Upper lobe of left lung (tissue), 6 donors: Measurements from ENCODE around the gene ZFHX3. TPM values are rescaled to one million over a fixed set of nuclear protein-coding genes. Genes with fewer than 3 reads are reported as not detected.
A peak's percentile ranks its signal among the peaks of the same experiment; 100 is the strongest.

Experiments
- ATAC-seq, 2 donors: fragments of 200-7000 bp; cut with Tn5 transposase; one replicate each; pipeline ENCODE4 v1.9.1; 2022; ENCODE audit warnings: mild to moderate bottlenecking in 2 of 2, moderate library complexity in 2 of 2; ENCODE audit not compliant: low FRiP score in 2 of 2
- DNase-seq, 2 donors: peaks; one replicate each; pipeline ENCODE4 v3.0.0-alpha.2; 2019 to 2020
- H3K27ac ChIP-seq, 4 donors: fragments of 200-600 bp; sonication (generic); one replicate each; pipeline ENCODE4 v1.5.1; 2016 to 2019
- H3K27me3 ChIP-seq, 4 donors: fragments of 200-600 bp; sonication (generic); one replicate each; pipeline ENCODE4 v1.5.1; 2017 to 2019
- H3K36me3 ChIP-seq, 4 donors: fragments of 200-600 bp; sonication (generic); one replicate each; pipeline ENCODE4 v1.5.1; 2016 to 2019
- H3K4me1 ChIP-seq, 4 donors: fragments of 200-600 bp; sonication (generic); one replicate each; pipeline ENCODE4 v1.5.1; 2018 to 2019
- H3K4me3 ChIP-seq, 4 donors: fragments of 200-600 bp; sonication (generic); one replicate each; pipeline ENCODE4 v1.5.1; 2017 to 2019; ENCODE audit warnings: mild to moderate bottlenecking in 2 of 4, moderate library complexity in 1 of 4
- H3K9me3 ChIP-seq, 4 donors: fragments of 200-600 bp; sonication (generic); one replicate each; pipeline ENCODE4 v1.5.1; 2018 to 2019
- EP300 ChIP-seq, 4 donors: sonication (generic); formaldehyde crosslinking; IDR thresholded peaks; one replicate each; pipeline ENCODE4 v1.5.1; 2017; ENCODE audit warnings: antibody characterized with exemption in 4 of 4, control low read depth in 2 of 4
- POLR2A ChIP-seq, 4 donors: fragments of 450-650 bp; IDR thresholded peaks; one replicate each; pipeline ENCODE4 v1.5.1; 2016 to 2017; ENCODE audit warnings: antibody characterized with exemption in 4 of 4, mild to moderate bottlenecking in 2 of 4
- POLR2AphosphoS5 ChIP-seq, 2 donors: sonication (generic); formaldehyde crosslinking; IDR thresholded peaks; one replicate each; pipeline ENCODE4 v1.5.1; 2017; ENCODE audit warnings: antibody characterized with exemption in 2 of 2
- WGBS, 2 donors: methylation state at CpG; one replicate each; pipeline ENCODE4 v1.1.5; 2017 to 2018; 5-methylcytosine and 5-hydroxymethylcytosine counted together
- total RNA-seq, 6 donors: library from RNA; depleted of rRNA in 4 of 6; stranded (reverse); fragments of >200 nt in 4 of 6; gene quantifications; one replicate each; pipeline versions ENCODE4 v1.1.0 to v1.2.1, GENCODE V29; 2016 to 2021
- TF ChIP-seq, protein P1 (sequence below), 6 experiments: fragments of 450-650 bp in 4 of 6; fragments of 200-600 bp in 2 of 6; sonication (generic) in 2 of 6; IDR thresholded peaks; one replicate each; pipeline ENCODE4 v1.5.1; 2016 to 2019; ENCODE audit warnings: antibody characterized with exemption in 6 of 6
- donor health status: DM: no; HTN: no; CAD: no; lungs with moderate emphysema.
- donor health status: DM: no; HTN: yes; CAD: no; lungs with severe emphysema.

Gene ZFHX3
- total RNA-seq, 6 donors from 2014 or later: 22.4 to 40.3 (median 27.0) TPM

DNA sequence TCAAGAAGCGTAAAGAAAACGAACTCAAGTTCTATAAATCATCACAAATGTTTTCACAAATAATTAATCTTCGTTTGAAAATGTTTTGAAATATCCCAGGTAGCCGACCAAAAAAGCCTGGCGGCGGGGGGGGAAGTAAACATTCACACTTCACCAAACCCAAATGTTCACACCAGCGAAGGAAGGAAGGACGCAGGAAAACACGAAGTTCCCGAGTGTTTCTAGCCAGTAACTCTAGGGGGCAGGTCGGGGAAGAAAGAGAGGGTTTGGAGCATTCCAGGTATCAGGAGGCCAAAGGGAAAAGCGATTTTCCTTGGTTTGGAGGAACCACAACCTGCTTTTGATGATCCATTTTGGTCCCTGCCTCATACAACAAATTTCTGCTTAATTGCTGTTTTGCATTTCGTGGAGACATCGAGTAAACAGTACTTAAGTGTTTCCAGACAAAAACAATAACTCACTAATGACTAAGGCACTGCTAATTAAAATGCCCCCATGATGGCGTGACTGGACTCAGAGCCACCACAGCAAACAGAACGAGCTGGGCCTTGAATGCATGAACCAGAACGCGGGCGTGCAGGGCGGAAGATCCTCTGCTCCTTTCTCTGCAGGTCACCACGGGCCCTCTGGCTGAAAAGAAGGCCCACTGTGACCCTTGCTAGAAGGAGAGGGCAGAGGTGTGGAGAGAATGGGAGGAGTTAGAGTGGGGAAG lies 16.6 kb downstream of the ZFHX3 start:
- Histone ChIP-seq H3K9me3 (no peaks in the 10 kb centered on the region), H3K4me1 (peaks cover 23 to 58% (median 26%) of the 10 kb centered on the region in 4 donors), H3K27me3 (no peaks in the 10 kb centered on the region), H3K36me3 (no peaks in the 10 kb centered on the region), H3K27ac (peak overlapping the region in 1 of 4 donors; percentile 7), H3K4me3 (no peak overlapping the region)
- DNase-seq: no peak
- WGBS, 2 donors: 65 to 69% methylated on average over 21 of the region's 21 CpGs
- TF ChIP-seq POLR2A (IDR thresholded peaks at IDR 0.05): no peak
- TF ChIP-seq EP300 (IDR thresholded peaks at IDR 0.05): no peak
- TF ChIP-seq POLR2AphosphoS5 (IDR thresholded peaks at IDR 0.05): no peak
- TF ChIP-seq, protein P1, sequence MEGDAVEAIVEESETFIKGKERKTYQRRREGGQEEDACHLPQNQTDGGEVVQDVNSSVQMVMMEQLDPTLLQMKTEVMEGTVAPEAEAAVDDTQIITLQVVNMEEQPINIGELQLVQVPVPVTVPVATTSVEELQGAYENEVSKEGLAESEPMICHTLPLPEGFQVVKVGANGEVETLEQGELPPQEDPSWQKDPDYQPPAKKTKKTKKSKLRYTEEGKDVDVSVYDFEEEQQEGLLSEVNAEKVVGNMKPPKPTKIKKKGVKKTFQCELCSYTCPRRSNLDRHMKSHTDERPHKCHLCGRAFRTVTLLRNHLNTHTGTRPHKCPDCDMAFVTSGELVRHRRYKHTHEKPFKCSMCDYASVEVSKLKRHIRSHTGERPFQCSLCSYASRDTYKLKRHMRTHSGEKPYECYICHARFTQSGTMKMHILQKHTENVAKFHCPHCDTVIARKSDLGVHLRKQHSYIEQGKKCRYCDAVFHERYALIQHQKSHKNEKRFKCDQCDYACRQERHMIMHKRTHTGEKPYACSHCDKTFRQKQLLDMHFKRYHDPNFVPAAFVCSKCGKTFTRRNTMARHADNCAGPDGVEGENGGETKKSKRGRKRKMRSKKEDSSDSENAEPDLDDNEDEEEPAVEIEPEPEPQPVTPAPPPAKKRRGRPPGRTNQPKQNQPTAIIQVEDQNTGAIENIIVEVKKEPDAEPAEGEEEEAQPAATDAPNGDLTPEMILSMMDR (IDR thresholded peaks at IDR 0.05): no peak
- no peak for ATAC-seq

DNA sequence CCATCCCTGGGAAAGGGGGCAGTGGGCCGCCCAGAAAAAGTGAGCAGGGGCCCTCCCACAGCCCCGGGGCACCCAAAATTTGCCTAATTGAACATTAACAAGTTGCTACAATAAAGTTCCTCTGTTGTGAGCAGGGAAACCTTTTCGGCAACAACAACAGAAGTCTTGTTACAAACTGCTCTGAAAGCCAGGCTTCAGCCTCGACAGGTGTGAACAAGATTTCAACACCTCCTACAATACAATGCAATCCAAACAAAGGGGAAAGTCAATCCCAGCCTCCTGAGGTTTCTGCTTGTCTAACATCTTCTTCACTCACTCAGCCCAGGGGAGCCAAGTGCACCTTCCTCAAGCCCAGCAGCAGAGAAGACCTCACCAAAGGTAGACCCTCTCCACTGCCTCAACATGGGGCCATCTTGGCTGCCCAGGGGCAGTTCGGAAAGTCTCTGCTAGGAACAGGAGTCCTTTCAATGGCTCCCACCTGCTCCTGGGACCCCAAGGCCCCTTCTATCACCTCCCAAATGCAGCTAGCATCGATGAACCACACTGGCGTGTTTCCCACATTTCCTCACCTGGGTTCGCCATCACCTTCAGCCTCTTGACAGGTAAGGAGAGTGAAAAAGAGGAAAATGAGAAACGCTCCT lies 19.1 kb downstream of the ZFHX3 start:
- Histone ChIP-seq H3K4me1 (peaks cover 28 to 63% (median 36%) of the 10 kb centered on the region in 4 donors), H3K27me3 (no peaks in the 10 kb centered on the region), H3K36me3 (no peaks in the 10 kb centered on the region), H3K4me3 (no peak overlapping the region), H3K9me3 (no peaks in the 10 kb centered on the region), H3K27ac (peak overlapping the region in 1 of 4 donors; percentile 8)
- ATAC-seq (no peak), DNase-seq (no peak)
- TF ChIP-seq POLR2A (IDR thresholded peaks at IDR 0.05): no peak
- no peak for TF ChIP-seq POLR2AphosphoS5 (IDR thresholded peaks at IDR 0.05)
- TF ChIP-seq EP300 (IDR thresholded peaks at IDR 0.05): no peak
- TF ChIP-seq, protein P1 (IDR thresholded peaks at IDR 0.05): no peak
- WGBS, 2 donors: 82 to 86% methylated on average over 9 of the region's 9 CpGs

DNA sequence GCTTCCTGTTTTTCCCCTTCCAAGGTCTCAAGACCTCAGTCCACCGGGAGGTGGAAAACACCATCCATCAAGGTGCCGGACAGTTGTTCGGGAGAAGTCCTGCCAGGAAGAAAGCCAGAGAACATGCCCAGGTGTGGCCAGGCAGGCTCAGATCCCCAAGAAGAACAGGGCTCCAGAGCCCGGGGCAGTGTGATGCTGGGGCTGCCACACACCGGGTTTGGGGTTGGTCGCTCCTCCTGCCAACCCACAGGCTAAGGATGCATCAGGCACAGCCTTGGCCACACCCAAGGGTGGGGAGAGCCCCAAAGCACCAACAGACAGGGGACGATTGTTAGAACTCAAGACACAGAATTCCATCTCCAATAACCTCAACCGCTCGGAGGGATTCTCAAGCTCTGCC lies 19.7 kb downstream of the ZFHX3 start:
- peaks cover 25 to 60% (median 34%) of the 10 kb centered on the region in 4 donors for H3K4me1 ChIP-seq
- no peaks in the 10 kb centered on the region for H3K36me3 ChIP-seq
- no peaks in the 10 kb centered on the region for H3K9me3 ChIP-seq
- DNase-seq (peak in 1 of 2 donors; percentile 32), ATAC-seq (no peak)
- WGBS, 2 donors: 70 to 71% methylated on average over 3 to 9 of the region's 9 CpGs
- H3K27me3 ChIP-seq: no peaks in the 10 kb centered on the region
- H3K4me3 ChIP-seq: no peak overlapping the region
- TF ChIP-seq POLR2AphosphoS5 (IDR thresholded peaks at IDR 0.05): no peak
- no peak for TF ChIP-seq EP300 (IDR thresholded peaks at IDR 0.05)
- TF ChIP-seq POLR2A (IDR thresholded peaks at IDR 0.05): no peak
- H3K27ac ChIP-seq: peak overlapping the region in 2 of 4 donors; percentile 8 to 9

DNA sequence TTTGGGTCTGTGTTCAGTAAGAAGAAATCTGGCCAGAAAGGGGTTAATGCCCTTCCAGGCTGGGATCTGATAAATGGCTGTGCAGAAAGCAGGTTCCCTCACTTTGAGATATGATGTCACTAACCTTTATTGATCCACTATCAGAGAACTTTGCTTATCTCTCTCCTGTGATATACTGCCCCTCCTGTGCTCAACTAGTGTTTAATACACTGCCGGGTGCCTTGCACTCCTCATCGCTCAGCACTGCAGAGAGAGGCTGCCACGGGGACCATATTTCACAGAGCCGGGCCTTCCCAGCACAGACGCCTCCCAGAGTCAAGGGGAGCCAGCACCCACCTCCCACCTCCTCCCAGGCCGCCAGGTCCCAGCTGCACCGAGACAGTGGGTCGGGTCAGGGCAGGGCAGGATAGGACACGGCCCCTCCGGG lies 20.2 kb downstream of the ZFHX3 start:
- Histone ChIP-seq H3K4me1 (peaks cover 19 to 54% (median 29%) of the 10 kb centered on the region in 4 donors), H3K36me3 (no peaks in the 10 kb centered on the region), H3K9me3 (no peaks in the 10 kb centered on the region), H3K4me3 (no peak overlapping the region), H3K27ac (peak overlapping the region in 2 of 4 donors; percentile 7 to 9), H3K27me3 (no peaks in the 10 kb centered on the region)
- WGBS, 2 donors: 81 to 93% methylated on average over 5 to 10 of the region's 10 CpGs
- TF ChIP-seq, protein P1 (IDR thresholded peaks at IDR 0.05): no peak
- TF ChIP-seq EP300 (IDR thresholded peaks at IDR 0.05): no peak
- no peak for TF ChIP-seq POLR2A (IDR thresholded peaks at IDR 0.05)
- TF ChIP-seq POLR2AphosphoS5 (IDR thresholded peaks at IDR 0.05): no peak
- DNase-seq (peak in 1 of 2 donors; percentile 49), ATAC-seq (peak in 1 of 2 donors; percentile 8)
